CD4-positive, alpha-beta T cell treated with Interleukin-4 for 1 hour (primary cell): ENCODE results near the gene IPO11.
"Not testable (repeated sequence)": the region's sequence is repeated elsewhere in the genome, so short reads cannot be mapped to it uniquely, and the experiment has no call there.

ENCODE experiments used
- DNase-seq, 2 donors: peaks; one replicate each; pipeline ENCODE4 v3.0.0-alpha.2; 2020 to 2022

IPO11 gene

GRCh38 chr5:62650197-62650596, 237.6 kb downstream of the IPO11 start:
- DNase-seq: no peak

- no peak for DNase-seq
Observed at GRCh38 chr5:62652225-62652624, 239.7 kb downstream of the IPO11 start.

GRCh38 chr5:62653001-62653863, 240.7 kb downstream of the IPO11 start:
- DNase-seq: no peak

GRCh38 chr5:62653864-62654575, 241.5 kb downstream of the IPO11 start:
- DNase-seq: no peak

GRCh38 chr5:62657772-62658171, 245.2 kb downstream of the IPO11 start:
- not testable (repeated sequence) for DNase-seq

GRCh38 chr5:62661126-62661525, 248.6 kb downstream of the IPO11 start:
- DNase-seq: no peak

GRCh38 chr5:62662521-62662920, 250.0 kb downstream of the IPO11 start:
- DNase-seq: no peak

- DNase-seq: no peak
Observed at GRCh38 chr5:62671479-62671878, 258.9 kb downstream of the IPO11 start.

GRCh38 chr5:62676596-62676995, 264.0 kb downstream of the IPO11 start:
- DNase-seq: not testable (repeated sequence)
